NCI-H2227 (cell line): ENCODE data around the gene SPRED3.
A peak's percentile ranks its signal among the peaks of the same experiment; 100 is the strongest.

Experiments
- DNase-seq: peaks from one replicate; lab custom pipeline; 2025; ENCODE audit not compliant: unreplicated experiment; lab: John Stamatoyannopoulos, UW

The SPRED3 gene

DNA sequence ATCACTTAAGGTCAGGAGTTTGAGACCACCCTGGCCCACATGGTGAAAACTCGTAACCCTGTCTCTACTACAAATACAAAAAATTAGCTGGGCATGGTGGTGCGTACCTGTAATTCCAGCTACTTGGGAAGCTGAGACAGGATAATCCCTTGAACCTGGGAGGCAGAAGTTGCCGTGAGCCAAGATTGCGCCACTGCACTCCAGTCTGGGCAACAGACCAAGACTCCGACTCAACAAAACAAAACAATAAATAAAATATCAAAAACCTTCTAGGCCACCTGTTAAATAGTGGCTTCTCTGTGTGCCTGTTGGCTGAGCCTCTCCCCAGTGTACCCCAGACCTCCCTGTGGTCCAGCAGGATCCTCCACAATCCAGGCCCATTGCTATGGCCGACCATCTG lies 17.4 kb upstream of the SPRED3 start:
- no peak for DNase-seq

DNA sequence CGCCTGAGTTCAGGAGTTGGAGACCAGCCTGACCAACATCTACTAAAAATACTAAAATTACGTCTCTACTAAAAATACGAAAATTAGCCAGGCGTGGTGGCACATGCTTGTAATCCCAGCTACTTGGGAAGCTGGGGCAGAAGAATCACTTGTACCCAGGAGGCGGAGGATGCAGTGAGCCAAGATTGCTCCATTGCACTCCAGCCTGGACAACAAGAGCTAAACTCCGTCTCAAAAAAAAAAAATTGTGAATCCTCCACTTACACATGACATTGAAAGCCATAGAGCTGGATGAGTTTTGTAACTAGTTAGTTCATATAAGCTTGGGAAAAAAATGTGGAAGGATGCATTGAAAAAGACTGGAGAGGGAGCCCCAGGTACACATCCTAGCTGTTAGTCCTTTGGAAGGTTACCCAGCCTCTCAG lies 14.6 kb upstream of the SPRED3 start:
- no peak for DNase-seq

DNA sequence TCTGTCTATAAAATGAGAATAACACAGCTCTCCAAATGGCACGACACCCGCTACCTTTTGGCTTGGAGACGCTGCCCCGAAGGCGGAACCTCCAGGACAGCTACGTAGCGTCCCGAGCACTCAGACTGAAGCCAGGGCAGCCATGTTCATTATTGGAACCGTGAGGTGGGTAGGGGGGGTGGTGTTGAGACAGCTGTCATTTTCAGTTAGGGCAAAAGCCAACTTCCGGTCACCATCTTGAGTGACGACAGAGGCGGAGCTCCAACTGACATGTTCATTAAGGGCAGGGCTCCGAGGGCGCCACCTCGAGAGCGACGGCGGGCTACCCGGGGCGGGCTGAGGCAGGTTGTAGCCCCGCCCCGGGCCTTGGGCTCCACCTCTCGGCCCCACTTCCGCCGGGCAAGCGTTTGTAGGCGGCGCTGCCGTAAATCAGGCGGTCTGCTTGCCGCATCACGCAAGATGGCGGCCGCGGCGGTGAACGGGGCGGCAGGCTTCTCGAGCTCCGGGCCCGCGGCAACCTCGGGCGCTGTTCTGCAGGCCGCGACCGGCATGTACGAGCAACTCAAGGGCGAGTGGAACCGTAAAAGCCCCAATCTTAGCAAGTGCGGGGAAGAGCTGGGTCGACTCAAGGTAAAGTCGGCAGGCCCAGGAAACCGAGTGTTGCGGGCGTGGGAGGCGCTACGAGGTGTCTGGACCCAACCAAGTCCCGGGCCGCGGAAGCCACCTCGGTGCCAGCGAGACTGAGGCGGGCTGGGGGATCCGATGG lies 14.0 kb upstream of the SPRED3 start, which contains the start of gene PSMD8:
PSMD8 (plus strand) TSS at position 240 of the 766 bp plus-strand sequence; CDS start at position 271, 31 bp downstream.
- DNase-seq = peak; percentile 100

DNA sequence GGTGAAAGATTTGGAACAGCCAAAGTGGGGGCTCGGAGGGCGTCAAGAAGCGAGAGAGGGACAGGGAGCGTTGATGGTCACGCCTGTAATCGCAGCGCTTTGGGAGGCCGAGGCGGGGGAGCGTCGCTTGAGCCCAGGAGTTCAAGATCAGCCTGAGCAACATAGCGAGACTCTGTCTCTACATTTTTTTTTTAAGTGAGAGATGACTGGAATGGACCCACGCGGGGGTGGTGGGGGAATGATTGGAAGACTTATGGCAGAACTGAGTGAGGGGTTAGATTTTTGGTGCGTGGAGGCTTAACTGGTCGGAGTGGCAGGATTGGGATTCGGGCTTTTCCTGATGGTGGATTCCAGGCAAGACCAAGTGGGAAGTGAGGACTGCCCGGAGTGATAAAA lies 13.4 kb upstream of the SPRED3 start:
- DNase-seq = peak; percentile 89

DNA sequence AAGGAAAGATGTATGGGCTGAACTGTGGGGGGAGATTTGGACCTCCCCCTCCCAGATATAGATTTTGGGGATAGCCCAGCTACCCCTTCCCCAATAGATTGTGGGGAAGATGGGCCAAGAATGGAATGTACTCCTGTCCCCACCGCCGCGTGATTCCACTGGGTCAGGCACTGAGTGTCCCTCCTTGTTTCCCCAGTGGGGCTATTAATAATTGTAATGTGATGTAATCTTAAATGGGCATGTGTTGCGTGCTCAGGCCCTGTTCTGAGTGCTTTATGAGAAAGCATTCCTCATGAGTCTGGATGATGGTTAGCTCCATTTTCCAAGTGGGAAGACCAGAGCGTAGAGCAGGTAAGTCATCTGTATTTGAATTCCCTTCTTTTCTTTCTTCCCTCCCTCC lies 12.7 kb upstream of the SPRED3 start:
- DNase-seq = no peak

DNA sequence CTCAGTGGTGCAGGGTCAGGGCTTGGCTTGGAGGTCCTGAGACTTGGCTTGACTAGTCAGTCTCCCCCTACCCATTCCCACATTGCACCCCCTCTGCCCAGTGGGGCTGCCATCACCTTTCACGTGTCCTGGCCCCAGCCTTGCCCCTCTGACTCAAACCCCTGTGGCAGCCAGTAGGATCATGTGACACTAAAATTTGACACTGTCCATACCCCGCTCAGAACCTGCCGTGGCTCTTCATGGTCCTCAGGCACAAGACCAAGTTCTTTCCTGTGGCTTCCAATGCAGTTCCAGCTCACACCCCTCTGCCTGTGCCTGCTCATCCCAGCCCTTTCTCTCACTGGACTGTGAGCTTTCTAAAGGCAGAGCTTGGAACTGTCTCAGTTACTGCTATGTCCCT lies 11.9 kb upstream of the SPRED3 start:
- DNase-seq = no peak

DNA sequence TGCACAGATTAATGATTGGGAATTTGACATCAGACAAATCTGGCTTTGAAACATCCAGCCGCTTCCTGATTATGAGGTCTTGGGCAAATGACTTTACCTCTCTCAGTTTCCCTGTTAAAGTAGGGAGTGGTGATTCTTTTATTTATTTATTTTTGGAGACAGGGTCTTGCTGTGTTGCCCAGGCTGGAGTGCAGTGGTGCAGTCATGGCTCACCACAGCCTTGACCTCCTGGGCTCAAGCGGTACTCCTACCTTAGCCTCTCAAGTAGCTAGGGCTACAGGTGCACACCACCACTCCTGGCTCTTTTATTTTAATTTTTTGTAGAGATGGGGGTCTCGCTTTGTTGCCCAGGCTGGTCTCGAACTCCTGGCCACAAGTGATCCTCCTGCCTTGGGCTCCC lies 11.4 kb upstream of the SPRED3 start:
- DNase-seq = no peak

DNA sequence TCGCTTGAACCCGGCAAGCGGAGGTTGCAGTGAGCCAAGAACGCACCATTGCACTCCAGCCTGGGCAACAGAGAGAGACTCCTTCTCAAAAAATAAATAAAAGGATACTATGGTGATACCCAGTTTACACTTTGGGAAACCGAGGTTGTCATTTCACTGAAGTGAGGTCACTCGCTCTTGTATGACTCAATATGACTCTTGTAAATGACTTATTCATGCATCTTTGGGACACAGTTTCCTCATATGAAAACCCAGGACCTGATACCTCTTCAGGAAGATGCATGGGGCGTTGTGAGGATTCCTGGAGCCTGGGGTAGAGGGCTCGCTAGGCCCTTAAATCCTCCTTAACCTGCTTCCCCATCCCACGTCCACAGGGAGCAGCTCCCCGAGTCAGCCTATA lies 9.6 kb upstream of the SPRED3 start:
- no peak for DNase-seq

DNA sequence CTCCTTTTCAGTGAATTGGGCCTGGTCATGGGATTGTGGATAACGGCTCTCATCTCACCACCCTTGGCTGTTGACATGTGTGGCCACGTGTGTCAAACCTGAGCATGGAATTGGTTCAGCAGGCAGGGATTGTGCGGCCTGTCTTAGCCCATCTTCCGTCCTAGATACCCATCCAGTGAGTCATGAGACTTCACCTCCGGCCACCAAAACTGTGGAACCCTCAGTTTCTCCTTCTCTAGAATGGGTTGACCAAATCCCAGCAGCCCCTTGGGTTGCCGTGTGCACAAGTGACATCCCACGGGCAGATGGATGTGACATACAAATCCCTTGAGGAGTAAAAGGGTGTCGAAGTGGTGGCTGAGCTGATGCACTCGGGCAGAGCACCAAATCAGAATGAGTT lies 7.4 kb upstream of the SPRED3 start:
- DNase-seq = no peak

DNA sequence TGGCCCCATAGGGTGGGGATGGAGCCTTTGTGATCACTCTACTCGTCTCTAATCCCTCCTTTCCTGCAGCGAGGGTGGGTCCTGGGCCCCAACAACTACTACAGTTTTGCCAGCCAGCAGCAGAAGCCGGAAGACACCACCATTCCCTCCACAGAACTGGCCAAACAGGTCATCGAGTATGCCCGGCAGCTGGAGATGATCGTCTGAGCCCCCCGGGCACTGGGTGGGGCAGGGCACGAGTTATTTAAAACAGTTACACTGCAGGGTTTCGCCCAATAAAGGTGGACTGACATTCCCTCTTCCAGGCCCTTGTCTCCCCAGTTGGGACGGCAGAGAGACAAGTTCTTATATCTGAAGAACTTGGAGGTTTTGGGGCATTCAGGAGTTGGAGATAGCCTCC lies 5.3 kb upstream of the SPRED3 start:
- DNase-seq = no peak

DNA sequence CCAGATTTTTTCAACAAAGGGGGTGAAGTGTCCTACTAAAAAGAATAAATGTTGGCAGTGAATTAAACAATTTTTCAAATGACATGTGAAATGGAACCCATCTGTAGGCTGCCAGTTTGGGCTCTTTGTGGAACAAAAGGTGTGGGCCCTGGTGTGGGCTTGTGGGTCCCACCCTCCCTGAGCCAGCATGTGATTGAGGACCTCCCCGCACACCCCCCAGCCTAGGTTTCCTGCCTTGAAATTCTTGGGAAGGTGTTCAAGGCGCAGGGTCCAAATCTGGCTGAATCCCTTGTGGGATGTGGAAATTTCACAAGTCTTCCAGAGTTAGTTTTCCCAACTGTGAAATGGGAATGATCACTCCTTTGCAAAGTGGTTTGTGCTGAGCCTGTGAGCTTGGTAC lies 4.8 kb upstream of the SPRED3 start:
- no peak for DNase-seq

DNA sequence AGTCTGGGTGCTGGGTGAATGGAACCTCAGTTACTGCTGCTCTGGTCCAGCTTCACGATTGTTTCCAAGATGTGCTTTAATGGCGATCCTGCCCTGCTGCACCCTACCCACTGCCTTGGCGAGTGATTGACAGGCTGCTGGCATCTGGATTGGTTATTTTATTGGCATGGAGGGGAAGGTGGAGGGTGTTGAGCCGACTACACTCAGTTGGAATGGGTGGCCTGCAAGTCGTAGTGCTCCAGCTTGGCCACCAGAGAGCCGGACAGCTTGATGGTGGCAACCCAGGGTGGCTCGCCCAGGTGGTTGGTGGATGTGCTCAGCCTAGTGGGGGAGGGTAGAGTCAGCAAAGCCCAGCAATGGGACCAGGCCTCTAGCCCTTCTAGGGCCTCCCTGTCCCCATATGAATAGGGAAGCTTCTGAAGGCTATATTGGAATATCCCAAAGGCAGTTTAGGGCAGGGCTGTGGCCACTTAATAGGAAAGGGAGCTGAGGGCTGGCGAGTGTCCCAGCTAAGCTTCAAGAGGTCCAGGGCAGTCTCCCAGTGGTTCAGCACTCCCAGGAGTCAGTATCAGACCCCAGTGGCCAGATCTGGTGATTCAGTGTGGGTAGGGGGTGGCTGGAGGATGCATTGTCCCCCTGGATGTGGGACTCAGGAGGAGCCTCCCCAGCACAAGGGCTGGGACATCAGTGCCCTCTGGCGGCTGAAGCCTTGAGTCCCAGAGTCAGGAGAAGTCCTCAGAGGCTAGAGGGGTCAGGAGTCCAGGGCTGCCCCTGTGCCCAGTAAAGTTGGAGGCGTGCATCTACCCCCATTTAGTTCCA lies 4.1 kb upstream of the SPRED3 start:
- no peak for DNase-seq

DNA sequence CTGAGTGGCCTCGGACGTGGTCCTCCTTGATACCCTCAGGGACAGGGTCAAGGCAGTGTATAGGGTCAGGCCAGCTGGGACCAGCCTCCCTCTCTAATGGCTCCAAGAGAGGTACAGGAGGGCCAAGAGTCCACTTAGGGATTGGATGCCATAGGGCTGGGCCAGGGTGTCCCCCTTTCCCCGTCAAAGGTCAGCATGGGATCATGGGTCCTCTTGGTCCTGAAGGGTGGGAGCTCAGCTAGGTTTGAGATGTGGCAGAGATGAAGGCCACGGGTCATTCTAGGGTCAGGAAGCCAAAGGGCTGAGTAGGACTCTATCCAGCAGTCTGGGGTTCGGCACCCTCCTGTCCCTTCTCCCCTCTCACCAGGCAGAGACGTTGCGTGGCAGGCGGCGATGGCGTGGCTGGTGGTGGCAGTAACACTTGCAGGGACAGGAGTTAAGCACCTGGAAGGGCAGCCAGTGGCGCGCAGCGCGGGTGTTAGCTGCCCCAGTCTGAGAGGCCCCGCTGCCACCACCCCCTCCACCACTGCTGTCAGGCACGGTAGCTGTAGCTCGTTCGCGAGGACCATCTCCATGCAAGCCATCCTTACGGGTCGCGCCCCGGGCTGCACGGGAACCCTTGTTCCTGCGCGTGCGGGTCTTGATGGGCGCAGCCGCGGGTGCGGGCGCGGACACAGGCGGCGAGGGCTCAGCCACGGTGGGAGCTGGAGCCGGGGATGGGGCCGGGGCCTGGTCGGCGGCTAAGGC lies 3.3 kb upstream of the SPRED3 start:
- no peak for DNase-seq

DNA sequence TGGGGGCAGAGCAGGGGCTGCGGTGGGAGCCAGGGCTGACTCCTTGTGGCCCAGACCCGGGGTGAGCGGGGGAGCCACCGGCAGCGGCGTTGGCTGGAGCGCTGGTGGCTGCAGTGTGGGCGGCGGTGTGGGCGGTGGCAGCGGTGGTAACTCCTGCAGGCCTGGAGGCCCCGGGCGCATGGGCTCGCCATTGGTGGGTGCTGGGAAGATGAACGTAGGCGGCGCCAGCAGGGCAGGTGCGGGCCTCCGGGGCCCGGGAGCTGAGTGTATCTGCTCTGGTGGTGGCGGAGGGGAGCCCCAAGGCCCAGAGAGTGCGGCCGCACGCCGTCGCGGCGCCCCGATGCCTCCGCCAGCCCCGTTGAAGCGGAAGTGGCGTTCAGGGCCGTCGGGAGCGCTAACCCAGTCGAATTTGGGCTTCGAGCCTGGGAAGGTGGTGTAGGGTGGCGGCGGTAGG lies 2.7 kb upstream of the SPRED3 start:
- DNase-seq = no peak

DNA sequence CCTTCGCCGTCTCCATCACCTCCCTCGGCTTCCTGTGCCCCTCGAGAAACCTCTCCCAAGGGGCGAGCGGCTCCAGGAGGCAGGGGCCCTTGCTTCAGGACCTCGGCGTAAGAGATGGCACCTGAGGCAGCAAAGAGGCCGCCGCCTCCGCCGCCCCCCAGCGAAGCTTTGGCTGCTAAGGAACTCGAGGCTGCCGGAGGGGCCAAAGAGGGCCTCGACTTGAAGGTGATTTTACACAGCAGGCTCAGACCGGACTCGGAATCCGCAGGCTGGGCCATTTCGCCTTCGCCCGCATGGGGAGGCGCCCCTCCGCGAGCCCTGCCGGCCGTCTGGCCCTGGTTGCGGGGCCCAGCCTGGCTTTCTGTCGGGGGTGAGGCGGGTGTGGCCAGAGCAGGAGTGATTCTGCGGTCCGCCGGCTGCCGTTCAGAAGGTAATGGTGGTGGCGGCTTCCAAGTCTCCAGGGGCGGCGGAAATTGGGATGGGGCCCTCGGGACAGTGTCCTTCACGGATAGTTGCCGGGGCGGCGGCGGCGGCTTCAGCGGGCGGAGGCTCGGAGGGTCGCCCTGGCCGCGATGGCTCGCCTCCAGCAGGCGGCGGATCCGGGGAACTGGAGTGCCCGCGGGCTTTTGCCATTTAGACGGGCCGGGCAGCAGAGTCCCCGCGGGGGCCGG lies 2.1 kb upstream of the SPRED3 start:
- no peak for DNase-seq

DNA sequence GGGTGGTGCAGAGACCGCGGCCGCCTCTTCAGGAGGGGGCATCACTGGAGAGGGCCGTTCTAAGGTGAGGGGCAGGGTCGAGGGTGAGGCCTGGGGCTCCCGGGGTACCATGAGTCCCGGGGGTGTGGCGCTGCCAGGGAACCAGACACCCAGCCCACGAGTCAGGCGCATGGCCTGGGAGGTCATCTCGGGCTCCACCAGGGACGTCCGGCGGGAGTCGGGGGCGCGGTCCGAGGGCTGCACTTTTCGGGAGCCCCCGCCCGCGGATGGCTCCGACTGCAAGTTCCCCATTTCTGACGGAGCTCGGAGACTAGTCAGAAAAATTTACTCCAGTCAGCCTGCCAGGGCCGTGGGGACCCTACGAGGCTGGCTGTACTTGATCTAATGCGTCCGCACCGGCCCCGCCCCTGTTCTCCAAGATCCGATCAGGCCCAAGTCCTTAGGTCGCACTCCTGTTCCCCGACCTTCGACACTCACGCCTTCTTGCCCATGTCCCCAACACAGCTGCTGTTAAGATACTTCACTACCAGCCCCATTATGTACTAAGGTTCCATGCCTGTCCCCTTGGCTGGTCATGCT lies 1.4 kb upstream of the SPRED3 start:
- DNase-seq = no peak

DNA sequence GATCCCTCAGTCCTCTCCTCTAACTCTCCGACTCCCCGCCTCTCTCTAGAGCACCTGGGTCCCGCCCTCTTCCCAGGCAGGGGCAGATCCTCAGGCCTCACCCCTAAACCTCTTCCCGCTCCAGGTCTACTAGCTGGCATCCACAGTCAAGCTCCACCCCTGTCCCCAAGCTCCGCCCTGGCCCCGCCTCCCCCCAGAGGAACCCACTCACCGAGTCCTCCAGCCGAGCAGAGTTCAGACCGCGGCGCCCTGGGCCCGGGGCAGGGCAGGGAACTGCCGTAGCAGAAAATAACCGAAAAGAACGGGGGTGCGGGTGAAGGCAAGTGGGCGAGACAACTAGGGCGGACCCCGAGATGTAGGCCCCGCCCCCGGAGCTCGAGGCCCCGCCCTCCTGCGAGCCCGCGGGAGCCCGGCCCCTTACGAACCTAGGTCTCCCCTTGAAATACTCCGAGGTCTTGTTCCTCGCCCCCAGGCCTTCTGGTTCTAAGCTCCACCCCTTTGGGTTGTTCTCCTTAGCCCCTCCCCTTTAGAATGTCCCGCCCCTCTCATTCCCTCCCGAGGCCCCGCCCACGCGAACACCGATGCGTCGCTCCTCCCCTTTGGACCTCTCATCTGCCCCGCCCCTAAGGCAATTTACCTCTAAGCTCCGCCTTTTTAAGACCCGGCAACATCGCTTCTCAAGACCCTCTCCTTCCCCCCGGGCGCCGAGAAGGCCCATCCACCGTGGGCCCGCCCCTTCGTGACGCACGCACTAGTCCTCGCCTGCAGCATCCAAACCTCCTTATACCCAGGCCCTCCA lies 748 bp upstream of the SPRED3 start, which contains the start of gene GGN:
GGN (minus strand) TSS at position 485 of the 799 bp plus-strand sequence. CDS start 773 bp downstream, outside the sequence.
- DNase-seq = peak; percentile 100

DNA sequence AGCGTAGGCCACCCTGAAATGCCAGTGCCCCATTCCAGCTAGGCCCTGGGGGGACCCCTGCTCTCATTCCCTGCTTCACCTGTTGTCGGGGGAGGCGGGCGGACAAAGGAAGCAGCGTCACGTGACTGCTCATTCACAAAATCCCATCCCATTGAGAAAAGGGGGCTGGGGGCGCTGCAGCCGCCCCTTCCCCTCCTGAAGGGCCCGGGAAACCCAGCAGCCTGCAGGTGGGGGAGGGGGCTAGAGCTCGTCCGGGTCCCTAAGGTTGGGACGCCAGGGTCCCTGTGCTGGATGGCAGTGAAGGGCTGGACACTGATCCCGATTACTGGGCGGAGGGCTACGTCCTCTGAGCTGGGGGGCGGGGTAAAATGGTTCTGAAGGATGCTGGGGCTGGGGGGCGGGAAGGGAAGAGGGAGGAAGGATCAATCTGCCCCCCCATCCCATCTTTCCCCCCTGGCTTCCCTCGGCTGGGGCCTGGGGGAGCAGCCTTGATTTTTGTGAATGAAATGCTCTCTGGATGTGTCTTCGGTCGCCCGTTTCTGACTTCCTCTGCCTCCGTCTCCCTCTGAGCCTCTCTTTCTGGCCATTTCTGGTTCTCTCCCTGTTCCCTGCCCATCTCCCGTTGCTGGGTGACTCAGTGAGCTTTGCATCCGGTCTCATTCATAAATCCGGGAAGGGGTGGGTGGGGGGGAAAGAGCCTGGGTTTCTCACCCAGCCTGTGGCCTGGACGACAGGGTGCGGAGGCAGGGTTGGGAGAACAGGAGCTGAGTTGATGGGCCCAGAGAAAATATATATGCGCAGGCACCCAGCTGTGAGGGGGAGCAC lies 816 bp downstream of the SPRED3 start:
- peak; percentile 90 for DNase-seq
